GM23338 (cell line): Measurements from ENCODE around the gene C9orf40.

Source experiments
- CREB1 ChIP-seq: fragments of 250-450 bp; sonication (Bioruptor Pico); IDR thresholded peaks from 2 replicates; pipeline ENCODE4 v1.5.0; 2020; ENCODE audit warnings: low read depth, mild to moderate bottlenecking, moderate library complexity
- CTCF ChIP-seq, 2 experiments: fragments of 200-600 bp in 1 of 2; sonication (generic) in 1 of 2; conservative IDR thresholded peaks; 2 replicates each; pipeline versions ENCODE4 v1.5.1 to v1.6.1; 2016 to 2017; ENCODE audit warnings: antibody characterized with exemption in 2 of 2, low read depth in 2 of 2, mild to moderate bottlenecking in 2 of 2, moderate library complexity in 1 of 2
- ETS1 ChIP-seq: IDR thresholded peaks from 2 replicates; pipeline ENCODE4 v1.6.1; 2016; ENCODE audit warnings: antibody characterized with exemption
- EZH2 ChIP-seq: fragments of 200-600 bp; sonication (generic); IDR thresholded peaks from one replicate; pipeline ENCODE4 v1.8.0; 2017; ENCODE audit warnings: antibody characterized with exemption, mild to moderate bottlenecking, low read depth; ENCODE audit not compliant: unreplicated experiment
- EZH2phosphoT487 ChIP-seq: fragments of 200-600 bp; sonication (generic); IDR thresholded peaks from one replicate; pipeline ENCODE4 v1.8.1; 2018; ENCODE audit warnings: antibody characterized with exemption; ENCODE audit not compliant: unreplicated experiment
- JUNB ChIP-seq: IDR thresholded peaks from one replicate; pipeline ENCODE4 v1.6.1; 2016; ENCODE audit warnings: antibody characterized with exemption; ENCODE audit not compliant: unreplicated experiment
- NANOG ChIP-seq: IDR thresholded peaks from 2 replicates; pipeline ENCODE4 v1.6.1; 2016; ENCODE audit warnings: antibody characterized with exemption, borderline replicate concordance
- POLR2AphosphoS5 ChIP-seq: IDR thresholded peaks from 2 replicates; pipeline ENCODE4 v1.6.1; 2016; ENCODE audit warnings: antibody characterized with exemption, low read depth
- REST ChIP-seq: IDR thresholded peaks from one replicate; pipeline ENCODE4 v1.6.1; 2018; ENCODE audit warnings: antibody characterized with exemption; ENCODE audit not compliant: unreplicated experiment
- STAT1 ChIP-seq: IDR thresholded peaks from one replicate; pipeline ENCODE4 v1.6.1; 2016; ENCODE audit warnings: antibody characterized with exemption; ENCODE audit not compliant: unreplicated experiment

GRCh38 chr9:74979844-74980243 is 27.1 kb upstream of the C9orf40 start:
- TF ChIP-seq CTCF (conservative IDR thresholded peaks at IDR 0.05; ENCODE audit: low read depth in 2 of 2) (no peak), EZH2 (no peak), POLR2AphosphoS5 (no peak), REST (no peak), CREB1 (CRISPR knock-in tag) (no peak), JUNB (no peak), EZH2phosphoT487 (no peak), NANOG (no peak), ETS1 (no peak), STAT1 (no peak)
